CD4-positive, CD25-positive, alpha-beta regulatory T cell (primary cell): ENCODE measurements around the gene ADRA1B. TPM values are rescaled to one million over a fixed set of nuclear protein-coding genes. Genes with fewer than 3 reads are reported as not detected.

Source experiments
- ATAC-seq, 2 donors: fragments of 150-1000 bp; cut with Tn5 transposase; one replicate each; pipeline ENCODE4 v1.10.0; 2021; ENCODE audit warnings: low read depth in 2 of 2, moderate number of reproducible peaks in 2 of 2, moderate library complexity in 1 of 2
- DNase-seq, 3 donors: peaks; one replicate each; pipeline versions ENCODE4 v3.0.0 to v3.0.0-alpha.2; 2012 to 2022; ENCODE audit warnings: mixed read lengths in 1 of 3
- H3K27ac ChIP-seq: one replicate; pipeline ENCODE4 v1.7.0; 2013; ENCODE audit warnings: mild to moderate bottlenecking, low read length; ENCODE audit not compliant: insufficient read depth, poor library complexity, severe bottlenecking
- H3K27me3 ChIP-seq: one replicate; pipeline ENCODE4 v1.7.0; 2013; ENCODE audit warnings: low read length; ENCODE audit not compliant: control insufficient read depth, insufficient read depth
- H3K36me3 ChIP-seq: one replicate; pipeline ENCODE4 v1.7.0; 2013; ENCODE audit warnings: mild to moderate bottlenecking, low read length, moderate library complexity; ENCODE audit not compliant: control insufficient read depth, insufficient read depth
- H3K4me1 ChIP-seq: 2 replicates; pipeline ENCODE4 v1.7.0; 2013; ENCODE audit warnings: mild to moderate bottlenecking, low read length; ENCODE audit not compliant: insufficient read depth, control insufficient read depth, poor library complexity, severe bottlenecking
- H3K4me3 ChIP-seq: one replicate; pipeline ENCODE4 v1.7.0; 2013; ENCODE audit warnings: low read depth, mild to moderate bottlenecking, low read length, moderate library complexity
- H3K9me3 ChIP-seq, 2 experiments: 1 replicate in 1 of 2; 2 replicates in 1 of 2; pipeline ENCODE4 v1.7.0; 2013; ENCODE audit warnings: low read length in 2 of 2, mild to moderate bottlenecking in 1 of 2, moderate library complexity in 1 of 2; ENCODE audit not compliant: control insufficient read depth in 2 of 2
- H3K27ac Mint-ChIP-seq, 3 donors: one replicate each; pipeline ENCODE4 v1.8.0; 2020 to 2022; ENCODE audit warnings: mild to moderate bottlenecking in 3 of 3, mixed read lengths in 3 of 3, moderate library complexity in 2 of 3
- H3K27me3 Mint-ChIP-seq: one replicate; pipeline ENCODE4 v1.8.0; 2022; ENCODE audit warnings: mild to moderate bottlenecking, mixed read lengths
- H3K36me3 Mint-ChIP-seq: one replicate; pipeline ENCODE4 v1.8.0; 2020; ENCODE audit warnings: mixed read lengths
- H3K4me1 Mint-ChIP-seq, 4 donors: one replicate each; pipeline ENCODE4 v1.8.0; 2020 to 2022; ENCODE audit warnings: mixed read lengths in 4 of 4, mild to moderate bottlenecking in 1 of 4
- H3K4me3 Mint-ChIP-seq, 4 donors: one replicate each; pipeline ENCODE4 v1.8.0; 2020 to 2022; ENCODE audit warnings: mild to moderate bottlenecking in 4 of 4, mixed read lengths in 4 of 4, moderate library complexity in 3 of 4
- H3K9me3 Mint-ChIP-seq, 7 donors: one replicate each; pipeline ENCODE4 v1.8.0; 2020 to 2022; ENCODE audit warnings: mixed read lengths in 7 of 7, mild to moderate bottlenecking in 3 of 7, moderate library complexity in 2 of 7
- polyA plus RNA-seq, 4 donors: library from polyadenylated mRNA; unstranded; fragments of 300-500 nt; fragmentation: Illumina TruSeq; gene quantifications; one replicate each; pipeline ENCODE4 v1.2.3, GENCODE V29; 2021
- total RNA-seq: library from RNA; stranded (reverse); gene quantifications from one replicate; pipeline ENCODE4 v1.2.3, GENCODE V29; 2022

ADRA1B gene
- total RNA-seq (not detected), polyA plus RNA-seq (not detected)

GRCh38 chr5:159915904-159916840 is at the start of gene ADRA1B:
Gene ADRA1B, plus strand, starts transcription at chr5:159916482. Its CDS starts 424 bp downstream, at chr5:159916906.
- Mint-ChIP-seq H3K36me3 (no peaks in the 10 kb centered on the region), H3K9me3 (peaks cover 0 to 1% (median 0%) of the 10 kb centered on the region in 7 donors), H3K27ac (peak within 1 kb of the TSS in 1 of 3 donors; percentile 70), H3K27me3 (peaks cover 49% of the 10 kb centered on the region), H3K4me1 (peaks cover 0 to 13% (median 2%) of the 10 kb centered on the region in 4 donors), H3K4me3 (peak within 1 kb of the TSS; percentile 54 to 76 (median 66))
- no peaks in the 10 kb centered on the region for H3K9me3 ChIP-seq
- peaks cover 24% of the 10 kb centered on the region for H3K27me3 ChIP-seq
- ATAC-seq (peak in 1 of 2 donors; percentile 30), DNase-seq (peak in 2 of 3 donors; percentile 8 to 20)
- no peak within 1 kb of the TSS for H3K27ac ChIP-seq
- no peaks in the 10 kb centered on the region for H3K36me3 ChIP-seq
- peaks cover 5% of the 10 kb centered on the region for H3K4me1 ChIP-seq
- H3K4me3 ChIP-seq: no peak within 1 kb of the TSS

GRCh38 chr5:159873680-159874079 is 42.6 kb upstream of the ADRA1B start:
- no peaks in the 10 kb centered on the region for H3K4me1 Mint-ChIP-seq
- peaks cover 19% of the 10 kb centered on the region for H3K27me3 Mint-ChIP-seq
- H3K36me3 ChIP-seq: no peaks in the 10 kb centered on the region
- DNase-seq: no peak
- H3K27ac Mint-ChIP-seq: no peak overlapping the region
- no peak overlapping the region for H3K4me3 ChIP-seq
- no peak for ATAC-seq
- H3K27ac ChIP-seq: no peak overlapping the region
- no peaks in the 10 kb centered on the region for H3K4me1 ChIP-seq
- peaks cover 3% of the 10 kb centered on the region for H3K27me3 ChIP-seq
- no peaks in the 10 kb centered on the region for H3K9me3 ChIP-seq
- H3K9me3 Mint-ChIP-seq: peaks cover 0 to 3% (median 0%) of the 10 kb centered on the region in 7 donors
- H3K36me3 Mint-ChIP-seq: no peaks in the 10 kb centered on the region
- no peak overlapping the region for H3K4me3 Mint-ChIP-seq

- H3K4me3 ChIP-seq: no peak overlapping the region
- no peak for ATAC-seq
- no peaks in the 10 kb centered on the region for H3K4me1 ChIP-seq
- Mint-ChIP-seq H3K4me3 (no peak overlapping the region), H3K36me3 (no peaks in the 10 kb centered on the region), H3K27ac (no peak overlapping the region), H3K4me1 (peaks cover 0 to under 1% (median 0%) of the 10 kb centered on the region in 4 donors), H3K9me3 (peaks cover 0 to 3% (median 0%) of the 10 kb centered on the region in 7 donors), H3K27me3 (peaks cover 19% of the 10 kb centered on the region)
- no peaks in the 10 kb centered on the region for H3K36me3 ChIP-seq
- no peak overlapping the region for H3K27ac ChIP-seq
- H3K9me3 ChIP-seq: no peaks in the 10 kb centered on the region
- DNase-seq: no peak
- peaks cover 3% of the 10 kb centered on the region for H3K27me3 ChIP-seq
Measured at GRCh38 chr5:159874263-159874662, 42.0 kb upstream of the ADRA1B start.

- no peak for DNase-seq
- H3K36me3 ChIP-seq: no peaks in the 10 kb centered on the region
- no peak overlapping the region for H3K27ac Mint-ChIP-seq
- H3K4me1 ChIP-seq: no peaks in the 10 kb centered on the region
- H3K27ac ChIP-seq: no peak overlapping the region
- H3K27me3 ChIP-seq: no peaks in the 10 kb centered on the region
- no peak overlapping the region for H3K4me3 Mint-ChIP-seq
- peaks cover 0 to 5% (median 0%) of the 10 kb centered on the region in 7 donors for H3K9me3 Mint-ChIP-seq
- H3K36me3 Mint-ChIP-seq: no peaks in the 10 kb centered on the region
- no peak for ATAC-seq
- peaks cover 0 to 3% (median 0%) of the 10 kb centered on the region in 4 donors for H3K4me1 Mint-ChIP-seq
- no peak overlapping the region for H3K4me3 ChIP-seq
- H3K9me3 ChIP-seq: no peaks in the 10 kb centered on the region
- peaks cover 17% of the 10 kb centered on the region for H3K27me3 Mint-ChIP-seq
Measured at GRCh38 chr5:159877016-159877415, 39.3 kb upstream of the ADRA1B start.

GRCh38 chr5:159877894-159878448 is 38.3 kb upstream of the ADRA1B start:
- peaks cover 17% of the 10 kb centered on the region for H3K27me3 Mint-ChIP-seq
- Histone ChIP-seq H3K36me3 (no peaks in the 10 kb centered on the region), H3K4me3 (no peak overlapping the region), H3K4me1 (no peaks in the 10 kb centered on the region), H3K27ac (no peak overlapping the region), H3K27me3 (no peaks in the 10 kb centered on the region), H3K9me3 (no peaks in the 10 kb centered on the region)
- H3K9me3 Mint-ChIP-seq: peaks cover 0 to 5% (median 0%) of the 10 kb centered on the region in 7 donors
- no peaks in the 10 kb centered on the region for H3K36me3 Mint-ChIP-seq
- no peak for DNase-seq
- no peak for ATAC-seq
- peaks cover 0 to 3% (median 0%) of the 10 kb centered on the region in 4 donors for H3K4me1 Mint-ChIP-seq
- no peak overlapping the region for H3K4me3 Mint-ChIP-seq
- H3K27ac Mint-ChIP-seq: no peak overlapping the region

GRCh38 chr5:159878988-159879471 is 37.3 kb upstream of the ADRA1B start:
- Histone ChIP-seq H3K9me3 (no peaks in the 10 kb centered on the region), H3K27me3 (no peaks in the 10 kb centered on the region), H3K4me3 (no peak overlapping the region), H3K4me1 (no peaks in the 10 kb centered on the region), H3K36me3 (no peaks in the 10 kb centered on the region), H3K27ac (no peak overlapping the region)
- ATAC-seq: no peak
- Mint-ChIP-seq H3K4me3 (no peak overlapping the region), H3K36me3 (no peaks in the 10 kb centered on the region), H3K4me1 (peaks cover 0 to 3% (median 0%) of the 10 kb centered on the region in 4 donors), H3K27ac (no peak overlapping the region), H3K9me3 (peaks cover 0 to 5% (median 0%) of the 10 kb centered on the region in 7 donors), H3K27me3 (peaks cover 13% of the 10 kb centered on the region)
- DNase-seq: no peak

- ATAC-seq: no peak
- peaks cover 8% of the 10 kb centered on the region for H3K27me3 Mint-ChIP-seq
Measured at GRCh38 chr5:159880676-159881075, 35.6 kb upstream of the ADRA1B start.

More at GRCh38 chr5:159880676-159881075, 35.6 kb upstream of the ADRA1B start:
- Mint-ChIP-seq H3K36me3 (no peaks in the 10 kb centered on the region), H3K4me1 (peaks cover 0 to 3% (median 0%) of the 10 kb centered on the region in 4 donors), H3K27ac (no peak overlapping the region), H3K9me3 (peaks cover 0 to 3% (median 0%) of the 10 kb centered on the region in 7 donors), H3K4me3 (no peak overlapping the region)
- no peaks in the 10 kb centered on the region for H3K9me3 ChIP-seq
- no peak overlapping the region for H3K27ac ChIP-seq
- no peaks in the 10 kb centered on the region for H3K36me3 ChIP-seq
- H3K4me3 ChIP-seq: no peak overlapping the region
- DNase-seq: no peak
- no peaks in the 10 kb centered on the region for H3K27me3 ChIP-seq
- no peaks in the 10 kb centered on the region for H3K4me1 ChIP-seq
